Osteocyte (in vitro differentiated cells): ENCODE data around the gene PTPN3. TPM values are rescaled to one million over a fixed set of nuclear protein-coding genes. Genes with fewer than 3 reads are reported as not detected.

ENCODE experiments used
- DNase-seq: peaks from one replicate; pipeline ENCODE4 v3.0.0; 2021; ENCODE audit warnings: mixed read lengths; ENCODE audit not compliant: unreplicated experiment; ENCODE audit errors: extremely low spot score
- H3K27ac Mint-ChIP-seq: one replicate; pipeline ENCODE4 v1.8.0; 2021; ENCODE audit warnings: mild to moderate bottlenecking, mixed read lengths; ENCODE audit not compliant: unreplicated experiment
- H3K27me3 Mint-ChIP-seq: one replicate; pipeline ENCODE4 v1.8.0; 2021; ENCODE audit warnings: mixed read lengths; ENCODE audit not compliant: unreplicated experiment
- H3K36me3 Mint-ChIP-seq: one replicate; pipeline ENCODE4 v1.8.0; 2021; ENCODE audit warnings: mixed read lengths; ENCODE audit not compliant: unreplicated experiment
- H3K4me1 Mint-ChIP-seq: one replicate; pipeline ENCODE4 v1.8.0; 2021; ENCODE audit warnings: mixed read lengths; ENCODE audit not compliant: unreplicated experiment
- H3K4me3 Mint-ChIP-seq: one replicate; pipeline ENCODE4 v1.8.0; 2021; ENCODE audit warnings: mild to moderate bottlenecking, moderate library complexity, mixed read lengths; ENCODE audit not compliant: unreplicated experiment
- H3K9me3 Mint-ChIP-seq: one replicate; pipeline ENCODE4 v1.8.0; 2021; ENCODE audit warnings: mixed read lengths; ENCODE audit not compliant: unreplicated experiment
- total RNA-seq: library from RNA; stranded (reverse); gene quantifications from 2 replicates; pipeline ENCODE4 v1.2.1, GENCODE V29; 2021
- TF ChIP-seq, protein P1 (sequence below): fragments of 200-600 bp; sonication (generic); IDR thresholded peaks from 2 replicates; pipeline ENCODE4 v1.5.0; 2021; ENCODE audit warnings: antibody characterized with exemption, mild to moderate bottlenecking, moderate library complexity

The PTPN3 gene
- total RNA-seq, 1 donor from 2014 or later: 4.7 TPM

DNA sequence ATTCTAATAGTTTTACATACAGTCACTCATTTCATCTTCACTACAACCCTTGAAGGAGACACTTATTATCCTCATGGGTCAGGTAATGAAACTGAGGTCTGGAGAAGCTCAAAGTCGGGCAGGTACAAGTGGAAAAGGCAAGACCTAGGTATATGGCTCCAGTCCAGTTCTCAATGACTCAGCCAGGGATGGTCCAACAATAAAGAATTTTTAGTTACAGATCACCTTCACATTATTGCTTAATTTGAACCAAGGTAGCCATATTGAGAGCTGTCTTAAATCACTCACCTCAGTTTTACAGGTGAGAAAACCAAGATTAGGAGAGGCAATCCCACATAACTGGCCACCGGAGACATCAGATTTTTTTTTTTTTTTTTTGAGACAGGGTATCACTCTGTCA, 55.4 kb downstream of the PTPN3 start:
- peaks cover 8% of the 10 kb centered on the region for H3K4me1 Mint-ChIP-seq
- no peak overlapping the region for H3K4me3 Mint-ChIP-seq
- H3K36me3 Mint-ChIP-seq: no peaks in the 10 kb centered on the region

DNA sequence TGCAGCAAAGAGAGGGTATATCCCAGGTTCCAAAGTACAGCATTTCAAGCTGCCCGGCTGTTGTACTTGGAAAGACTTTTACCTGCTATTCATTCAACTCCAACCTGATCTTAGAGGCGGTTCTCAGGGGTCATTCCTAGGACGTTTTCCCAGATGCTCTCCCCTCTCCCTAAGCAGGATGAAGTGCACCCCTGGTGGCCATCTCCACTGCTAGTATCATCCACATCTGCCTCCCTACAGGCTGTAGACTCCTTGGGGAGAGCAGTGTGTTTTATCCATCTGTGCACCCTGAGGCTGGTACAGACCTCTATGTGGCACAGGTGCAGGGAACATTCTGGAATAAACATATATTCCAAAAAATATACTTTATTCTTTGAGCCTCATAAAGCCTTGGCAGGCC, 56.8 kb downstream of the PTPN3 start:
- Mint-ChIP-seq H3K36me3 (no peaks in the 10 kb centered on the region), H3K4me3 (no peak overlapping the region), H3K4me1 (peaks cover 5% of the 10 kb centered on the region), H3K9me3 (no peaks in the 10 kb centered on the region), H3K27me3 (no peaks in the 10 kb centered on the region), H3K27ac (peak overlapping the region; percentile 31)
- no peak for DNase-seq
- TF ChIP-seq, protein P1, sequence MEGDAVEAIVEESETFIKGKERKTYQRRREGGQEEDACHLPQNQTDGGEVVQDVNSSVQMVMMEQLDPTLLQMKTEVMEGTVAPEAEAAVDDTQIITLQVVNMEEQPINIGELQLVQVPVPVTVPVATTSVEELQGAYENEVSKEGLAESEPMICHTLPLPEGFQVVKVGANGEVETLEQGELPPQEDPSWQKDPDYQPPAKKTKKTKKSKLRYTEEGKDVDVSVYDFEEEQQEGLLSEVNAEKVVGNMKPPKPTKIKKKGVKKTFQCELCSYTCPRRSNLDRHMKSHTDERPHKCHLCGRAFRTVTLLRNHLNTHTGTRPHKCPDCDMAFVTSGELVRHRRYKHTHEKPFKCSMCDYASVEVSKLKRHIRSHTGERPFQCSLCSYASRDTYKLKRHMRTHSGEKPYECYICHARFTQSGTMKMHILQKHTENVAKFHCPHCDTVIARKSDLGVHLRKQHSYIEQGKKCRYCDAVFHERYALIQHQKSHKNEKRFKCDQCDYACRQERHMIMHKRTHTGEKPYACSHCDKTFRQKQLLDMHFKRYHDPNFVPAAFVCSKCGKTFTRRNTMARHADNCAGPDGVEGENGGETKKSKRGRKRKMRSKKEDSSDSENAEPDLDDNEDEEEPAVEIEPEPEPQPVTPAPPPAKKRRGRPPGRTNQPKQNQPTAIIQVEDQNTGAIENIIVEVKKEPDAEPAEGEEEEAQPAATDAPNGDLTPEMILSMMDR: peak; percentile 6

More for the DNA sequence above, 55.4 kb downstream of the PTPN3 start:
- no peaks in the 10 kb centered on the region for H3K27me3 Mint-ChIP-seq
- H3K27ac Mint-ChIP-seq: no peak overlapping the region
- TF ChIP-seq, protein P1: no peak
- H3K9me3 Mint-ChIP-seq: no peaks in the 10 kb centered on the region
- DNase-seq: no peak

DNA sequence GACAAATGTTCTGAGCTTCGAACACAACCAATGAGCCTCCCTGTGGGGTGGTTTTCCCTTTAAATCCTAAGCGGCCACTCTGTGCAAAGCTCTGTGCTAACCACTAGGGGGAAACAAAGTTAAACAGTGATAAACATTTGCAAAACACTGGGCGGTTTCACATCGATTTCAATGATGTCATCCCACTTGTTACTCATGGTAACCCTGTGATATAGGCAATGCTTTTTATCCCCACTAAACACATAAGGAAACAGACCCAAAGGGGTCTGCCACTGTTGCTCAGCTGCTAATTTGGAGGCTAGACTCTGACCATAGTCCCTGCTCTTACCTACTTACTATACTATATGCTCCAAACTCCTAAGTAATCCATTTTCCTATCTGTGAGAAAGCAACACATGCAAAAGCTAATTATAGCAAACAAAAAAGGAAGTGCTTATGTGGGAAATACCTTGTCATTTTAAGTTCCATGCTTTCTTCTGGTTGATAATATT, 57.3 kb downstream of the PTPN3 start:
- no peaks in the 10 kb centered on the region for H3K27me3 Mint-ChIP-seq
- peak overlapping the region; percentile 23 for H3K27ac Mint-ChIP-seq
- TF ChIP-seq, protein P1: peak; percentile 79
- H3K4me1 Mint-ChIP-seq: peaks cover 5% of the 10 kb centered on the region
- no peaks in the 10 kb centered on the region for H3K9me3 Mint-ChIP-seq
- DNase-seq: no peak
- no peak overlapping the region for H3K4me3 Mint-ChIP-seq
- no peaks in the 10 kb centered on the region for H3K36me3 Mint-ChIP-seq

DNA sequence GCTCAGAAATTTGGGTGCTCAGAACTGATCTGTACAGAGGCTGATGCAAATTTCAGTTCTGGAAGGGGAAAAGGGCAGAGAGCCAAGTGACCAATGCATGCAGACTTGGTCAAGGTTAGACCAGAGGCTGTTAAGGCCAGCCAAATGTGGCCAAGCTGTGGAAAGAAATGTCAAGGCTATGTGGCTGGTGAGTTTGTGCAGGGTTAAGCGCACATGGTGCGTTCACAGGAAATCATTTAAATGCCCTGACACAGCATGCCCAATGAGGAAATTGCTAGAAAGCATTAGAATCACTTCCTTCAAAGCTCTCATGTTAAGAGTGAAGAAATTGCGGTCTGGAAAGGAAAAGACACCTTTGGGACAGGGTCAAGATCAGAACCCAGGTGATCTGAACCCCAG, 58.0 kb downstream of the PTPN3 start:
- TF ChIP-seq, protein P1: no peak
- H3K4me3 Mint-ChIP-seq: no peak overlapping the region
- H3K27ac Mint-ChIP-seq: no peak overlapping the region
- no peaks in the 10 kb centered on the region for H3K27me3 Mint-ChIP-seq
- H3K4me1 Mint-ChIP-seq: peaks cover 5% of the 10 kb centered on the region
- no peaks in the 10 kb centered on the region for H3K9me3 Mint-ChIP-seq
- DNase-seq: no peak
- no peaks in the 10 kb centered on the region for H3K36me3 Mint-ChIP-seq

DNA sequence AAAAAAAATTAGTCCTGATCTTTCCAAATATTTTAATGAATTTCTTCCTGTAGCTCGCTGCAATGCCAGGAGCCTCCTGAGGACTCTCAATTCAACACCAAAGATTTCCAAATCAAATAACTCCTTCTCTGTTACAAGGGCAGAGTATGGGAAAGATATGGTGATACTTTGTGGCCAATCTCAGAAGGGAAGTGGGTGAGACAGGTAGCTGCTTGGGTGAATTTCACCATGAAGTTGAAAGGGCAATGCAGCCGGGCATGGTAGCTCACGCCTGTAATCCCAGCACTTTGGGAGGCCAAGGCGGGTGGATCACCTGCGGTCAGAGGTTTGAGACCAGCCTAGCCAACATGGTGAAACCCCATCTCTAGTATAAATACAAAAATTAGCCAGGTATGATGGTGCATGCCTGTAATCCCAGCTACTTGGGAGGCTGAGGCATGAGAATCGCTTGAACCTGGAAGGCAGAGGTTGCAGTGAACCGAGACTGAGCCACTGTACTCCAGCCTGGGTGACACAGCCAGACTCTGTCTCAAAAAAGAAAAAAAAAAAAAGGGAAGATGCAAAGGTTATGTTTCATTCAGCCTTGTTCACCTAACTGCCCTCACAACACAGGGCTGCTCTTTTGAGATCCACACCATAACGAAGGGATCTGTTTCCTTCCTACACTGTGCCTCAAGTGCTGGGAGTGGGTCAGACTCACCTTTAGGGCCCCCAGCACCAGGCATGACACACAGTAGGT, 58.6 kb downstream of the PTPN3 start:
- Mint-ChIP-seq H3K4me1 (peaks cover 5% of the 10 kb centered on the region), H3K36me3 (peaks cover 1% of the 10 kb centered on the region), H3K27me3 (no peaks in the 10 kb centered on the region), H3K9me3 (no peaks in the 10 kb centered on the region), H3K27ac (no peak overlapping the region), H3K4me3 (no peak overlapping the region)
- no peak for DNase-seq
- TF ChIP-seq, protein P1: no peak
